K562 (cell line): ENCODE measurements around the gene BHLHE40.

ENCODE experiments used
- EP300 ChIP-seq: IDR thresholded peaks from 2 replicates; pipeline ENCODE4 v1.6.1; 2012; ENCODE audit warnings: low read length, improper control_type of control experiment
- FOS ChIP-seq: IDR thresholded peaks from 3 replicates; pipeline ENCODE4 v1.6.1; 2011; ENCODE audit not compliant: insufficient read length; ENCODE audit errors: extremely low read depth
- FOXM1 ChIP-seq, 2 experiments: fragments of 450-650 bp in 1 of 2; sonication (generic) in 1 of 2; formaldehyde crosslinking in 1 of 2; IDR thresholded peaks; 2 replicates each; pipeline versions ENCODE4 v1.6.1 to v1.9.0; 2017 to 2022; ENCODE audit warnings: low read depth in 2 of 2, mild to moderate bottlenecking in 2 of 2, missing genetic modification reagents in 1 of 2, moderate library complexity in 1 of 2
- MEF2A ChIP-seq: IDR thresholded peaks from 2 replicates; pipeline ENCODE4 v1.6.1; 2011; ENCODE audit warnings: low read depth, mild to moderate bottlenecking, low read length, moderate library complexity; ENCODE audit not compliant: control insufficient read depth
- NCOA6 ChIP-seq: fragments of 450-650 bp; IDR thresholded peaks from 2 replicates; pipeline ENCODE4 v1.6.1; 2017; ENCODE audit warnings: mild to moderate bottlenecking
- NR2C2 ChIP-seq, 2 experiments: fragments of 200-800 bp in 1 of 2; sonication (Bioruptor generic) in 1 of 2; sonication (generic) in 1 of 2; formaldehyde crosslinking in 1 of 2; IDR thresholded peaks; 2 replicates each; pipeline versions ENCODE4 v1.6.1 to v1.8.0; 2016 to 2022; ENCODE audit warnings: mild to moderate bottlenecking in 1 of 2, missing compliant biosample characterization in 1 of 2, missing genetic modification characterization in 1 of 2, missing genetic modification reagents in 1 of 2
- PRPF4 ChIP-seq: fragments of 200-400 bp; formaldehyde crosslinking; IDR thresholded peaks from one replicate; pipeline ENCODE4 v1.6.1; 2017; ENCODE audit warnings: low read length, low read depth, mild to moderate bottlenecking; ENCODE audit not compliant: insufficient read depth, poor library complexity, severe bottlenecking
- SMARCA5 ChIP-seq: fragments of 450-650 bp; IDR thresholded peaks from 2 replicates; pipeline ENCODE4 v1.6.1; 2016
- SRSF1 ChIP-seq: fragments of 200-400 bp; formaldehyde crosslinking; IDR thresholded peaks from 2 replicates; pipeline ENCODE4 v1.6.1; 2017; ENCODE audit warnings: mild to moderate bottlenecking, low read depth, low read length, moderate library complexity
- U2AF2 ChIP-seq: fragments of 200-400 bp; formaldehyde crosslinking; optimal IDR thresholded peaks from 2 replicates; pipeline ENCODE3; 2017; ENCODE audit warnings: low read depth, mild to moderate bottlenecking, low read length
- ZNF121 ChIP-seq: sonication (generic); formaldehyde crosslinking; conservative IDR thresholded peaks from 2 replicates; pipeline ENCODE4 v1.8.0; 2022; ENCODE audit warnings: missing genetic modification reagents
- TF ChIP-seq, protein P1 (sequence below): sonication (generic); formaldehyde crosslinking; IDR thresholded peaks from 2 replicates; pipeline ENCODE4 v1.9.0; 2022; ENCODE audit warnings: mild to moderate bottlenecking, missing genetic modification reagents

DNA sequence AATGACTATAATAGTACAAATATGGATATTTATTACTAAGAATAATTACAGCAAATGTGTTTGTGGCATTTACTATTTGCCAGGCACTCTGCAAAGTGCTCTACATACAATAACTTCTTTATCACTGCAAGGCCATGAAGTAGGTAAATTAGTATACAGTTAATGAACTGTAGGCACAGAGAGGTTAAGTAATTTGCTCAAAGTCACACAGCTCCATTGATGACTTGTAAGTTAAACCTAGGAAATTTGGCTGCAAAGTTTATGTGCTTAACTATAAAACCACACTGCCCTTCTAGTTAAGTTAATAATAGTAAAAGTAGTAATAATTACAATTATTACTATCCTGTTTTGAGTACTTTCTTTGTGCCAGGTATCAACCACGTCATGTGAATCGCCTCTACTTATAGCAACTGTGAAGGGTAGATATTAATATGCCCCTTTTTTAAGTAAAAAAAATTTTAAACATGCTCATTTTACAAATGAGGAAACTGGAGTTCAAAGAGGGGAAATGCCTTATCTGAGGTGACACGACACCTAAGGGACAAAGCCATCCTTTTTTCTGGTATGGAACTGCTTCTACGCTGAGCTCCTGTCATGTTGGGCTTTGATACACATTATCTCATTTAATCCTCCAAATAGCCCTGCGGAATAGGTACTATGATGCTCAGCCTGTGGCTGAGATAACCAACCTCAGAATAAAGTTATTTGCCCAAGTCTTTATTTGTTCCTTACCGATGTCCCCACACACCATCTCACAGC, 8.5 kb downstream of the BHLHE40 start:
- TF ChIP-seq ZNF121 (CRISPR knock-in tag), result no peak
- TF ChIP-seq, protein P1, sequence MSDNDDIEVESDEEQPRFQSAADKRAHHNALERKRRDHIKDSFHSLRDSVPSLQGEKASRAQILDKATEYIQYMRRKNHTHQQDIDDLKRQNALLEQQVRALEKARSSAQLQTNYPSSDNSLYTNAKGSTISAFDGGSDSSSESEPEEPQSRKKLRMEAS (CRISPR knock-in tag), result no peak
- no peak for TF ChIP-seq SRSF1
- no peak for TF ChIP-seq EP300
- TF ChIP-seq U2AF2, result no peak
- TF ChIP-seq NCOA6, result no peak
- TF ChIP-seq NR2C2 (CRISPR knock-in tag; IDR thresholded peaks at IDR 0.05), result no peak
- no peak for TF ChIP-seq NR2C2 (tag; IDR thresholded peaks at IDR 0.05)
- no peak for TF ChIP-seq FOS
- peak; percentile 99 for TF ChIP-seq SMARCA5
- TF ChIP-seq PRPF4, result no peak
- peak; percentile 30; the same call in 1 of the 2 replicates for TF ChIP-seq FOXM1 (IDR thresholded peaks at IDR 0.05; ENCODE audit: low read depth)
- TF ChIP-seq FOXM1 (CRISPR knock-in tag; IDR thresholded peaks at IDR 0.05; ENCODE audit: low read depth), result no peak
- no peak for TF ChIP-seq MEF2A
